Trophoblast cell (in vitro differentiated cells and primary cell): Measurements from ENCODE around the gene TP53BP1.

Source experiments
- DNase-seq, 2 donors: peaks; one replicate each; pipeline ENCODE4 v3.0.0-alpha.2; 2016
- H2AFZ ChIP-seq: 2 replicates; pipeline ENCODE4 v1.6.1; 2013; ENCODE audit warnings: low read length, moderate library complexity, mild to moderate bottlenecking; ENCODE audit not compliant: insufficient read depth, poor library complexity
- H2AK5ac ChIP-seq: 2 replicates; pipeline ENCODE4 v1.6.1; 2013; ENCODE audit warnings: mild to moderate bottlenecking, low read length
- H2BK120ac ChIP-seq: 2 replicates; pipeline ENCODE4 v1.6.1; 2013; ENCODE audit warnings: low read length, mild to moderate bottlenecking, moderate library complexity; ENCODE audit not compliant: insufficient read depth, poor library complexity
- H2BK12ac ChIP-seq: 2 replicates; pipeline ENCODE4 v1.6.1; 2013; ENCODE audit warnings: mild to moderate bottlenecking, low read length, moderate library complexity
- H2BK5ac ChIP-seq: 2 replicates; pipeline ENCODE4 v1.6.1; 2013; ENCODE audit warnings: low read length, low read depth, moderate library complexity, mild to moderate bottlenecking; ENCODE audit not compliant: poor library complexity
- H3K14ac ChIP-seq: 2 replicates; pipeline ENCODE4 v1.6.1; 2013; ENCODE audit warnings: mild to moderate bottlenecking, low read length
- H3K18ac ChIP-seq: 2 replicates; pipeline ENCODE4 v1.6.1; 2013; ENCODE audit warnings: mild to moderate bottlenecking, low read length
- H3K23ac ChIP-seq: 2 replicates; pipeline ENCODE4 v1.6.1; 2013; ENCODE audit warnings: low read length
- H3K27ac ChIP-seq: 2 replicates; pipeline ENCODE4 v1.5.1; 2013; ENCODE audit warnings: low read depth, mild to moderate bottlenecking, inconsistent platforms, low read length, moderate library complexity
- H3K27me3 ChIP-seq: 2 replicates; pipeline ENCODE4 v1.6.1; 2013; ENCODE audit warnings: inconsistent platforms, mild to moderate bottlenecking, low read length, moderate library complexity; ENCODE audit not compliant: insufficient read depth
- H3K36me3 ChIP-seq, 2 experiments: 1 replicate in 1 of 2; 2 replicates in 1 of 2; pipeline ENCODE4 v1.6.1; 2013; ENCODE audit warnings: low read length in 2 of 2, mild to moderate bottlenecking in 2 of 2, moderate library complexity in 1 of 2; ENCODE audit not compliant: insufficient read depth in 2 of 2, control insufficient read depth in 1 of 2
- H3K4ac ChIP-seq: 2 replicates; pipeline ENCODE4 v1.6.1; 2013; ENCODE audit warnings: low read depth, mild to moderate bottlenecking, low read length, moderate library complexity
- H3K4me1 ChIP-seq, 2 experiments: 1 replicate in 1 of 2; 2 replicates in 1 of 2; pipeline ENCODE4 v1.6.1; 2013; ENCODE audit warnings: low read length in 2 of 2, mild to moderate bottlenecking in 2 of 2, moderate library complexity in 1 of 2; ENCODE audit not compliant: insufficient read depth in 2 of 2, control insufficient read depth in 1 of 2
- H3K4me2 ChIP-seq: 2 replicates; pipeline ENCODE4 v1.6.1; 2013; ENCODE audit warnings: inconsistent platforms, mild to moderate bottlenecking, low read length, moderate library complexity
- H3K4me3 ChIP-seq: 2 replicates; pipeline ENCODE4 v1.5.1; 2013; ENCODE audit warnings: mild to moderate bottlenecking, low read depth, low read length, inconsistent platforms
- H3K79me1 ChIP-seq: one replicate; pipeline ENCODE4 v1.6.1; 2013; ENCODE audit warnings: low read length
- H3K79me2 ChIP-seq: 2 replicates; pipeline ENCODE4 v1.6.1; 2013; ENCODE audit warnings: low read length, mild to moderate bottlenecking; ENCODE audit not compliant: control insufficient read depth, insufficient read depth, poor library complexity
- H3K9ac ChIP-seq: 2 replicates; pipeline ENCODE4 v1.6.1; 2013; ENCODE audit warnings: mild to moderate bottlenecking, low read length
- H3K9me3 ChIP-seq: 2 replicates; pipeline ENCODE4 v1.6.1; 2013; ENCODE audit warnings: low read depth, mild to moderate bottlenecking, control low read depth, inconsistent platforms, low read length; ENCODE audit not compliant: insufficient read depth
- H4K12ac ChIP-seq: 2 replicates; pipeline ENCODE4 v1.6.1; 2013; ENCODE audit warnings: low read depth, mild to moderate bottlenecking, low read length, moderate library complexity
- H4K8ac ChIP-seq: 2 replicates; pipeline ENCODE4 v1.6.1; 2013; ENCODE audit warnings: low read depth, mild to moderate bottlenecking, low read length, moderate library complexity
- H4K91ac ChIP-seq: one replicate; pipeline ENCODE4 v1.6.1; 2013; ENCODE audit warnings: low read depth, mild to moderate bottlenecking, low read length, moderate library complexity
- WGBS: extraction: QIAGEN DNeasy Blood & Tissue Kit; methylation state at CpG from one replicate; pipeline ENCODE4 v1.1.7; 2013; ENCODE audit warnings: missing lambda C conversion rate; ENCODE audit not compliant: insufficient read length, insufficient coverage; ENCODE audit errors: extremely low coverage; 5-methylcytosine and 5-hydroxymethylcytosine counted together

Gene TP53BP1

DNA sequence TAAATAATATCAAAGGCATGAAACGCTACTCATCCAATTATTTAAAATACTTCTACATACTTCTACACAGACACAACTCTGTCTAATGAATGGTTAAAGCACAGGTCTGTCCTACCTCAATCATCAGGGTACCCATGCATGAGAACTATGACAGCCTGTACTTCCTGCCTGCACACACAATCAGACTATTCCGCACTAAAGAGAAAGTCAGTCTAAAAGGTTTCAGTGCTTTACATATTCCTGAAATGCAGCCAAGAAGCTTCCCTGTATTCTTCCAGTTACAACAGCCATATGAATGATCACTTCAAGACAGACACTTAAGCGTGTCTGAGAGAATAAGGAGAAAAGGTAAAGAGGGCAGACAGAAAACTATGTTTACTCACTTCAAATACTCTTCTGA, 63.3 kb downstream of the TP53BP1 start:
- no peak for DNase-seq
- H3K9ac ChIP-seq = no peak overlapping the region
- H3K4me3 ChIP-seq = no peak overlapping the region
- H2BK5ac ChIP-seq = no peak overlapping the region
- H3K79me1 ChIP-seq = no peaks in the 10 kb centered on the region
- H3K9me3 ChIP-seq = no peaks in the 10 kb centered on the region
- no peak overlapping the region for H4K12ac ChIP-seq
- H3K79me2 ChIP-seq = no peaks in the 10 kb centered on the region
- no peak overlapping the region for H3K4me2 ChIP-seq
- no peak overlapping the region for H2AFZ ChIP-seq
- peaks cover 9 to 18% of the 10 kb centered on the region in 2 experiments for H3K36me3 ChIP-seq
- H3K23ac ChIP-seq = no peak overlapping the region
- H3K27me3 ChIP-seq = no peaks in the 10 kb centered on the region
- H4K91ac ChIP-seq = no peak overlapping the region
- no peak overlapping the region for H4K8ac ChIP-seq
- no peak overlapping the region for H3K18ac ChIP-seq
- no peak overlapping the region for H2AK5ac ChIP-seq
- H2BK12ac ChIP-seq = no peak overlapping the region
- no peak overlapping the region for H3K4ac ChIP-seq
- no CpG with 5 or more reads among the region's 3 CpGs for WGBS
- no peaks in the 10 kb centered on the region for H3K4me1 ChIP-seq
- H3K27ac ChIP-seq = no peak overlapping the region
- no peak overlapping the region for H2BK120ac ChIP-seq
- no peak overlapping the region for H3K14ac ChIP-seq

DNA sequence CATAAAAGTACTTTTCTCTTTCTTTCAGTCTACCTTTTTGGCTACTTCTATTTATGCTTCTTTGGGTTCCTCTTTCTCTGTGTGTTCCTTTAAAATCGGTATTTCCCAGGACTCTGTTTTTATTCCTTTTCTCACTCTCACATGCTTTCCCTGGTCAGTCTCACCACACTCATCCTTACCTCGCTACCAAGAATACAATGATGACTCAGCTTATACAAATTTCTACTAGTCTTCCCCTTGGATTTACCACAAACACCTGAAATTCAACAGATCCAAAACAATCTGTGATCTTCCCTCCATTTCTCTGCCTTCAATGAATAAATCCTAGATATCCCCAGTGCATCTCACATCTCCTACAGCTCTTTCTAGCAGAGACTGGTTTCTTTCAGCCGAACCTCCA, 69.2 kb downstream of the TP53BP1 start:
- Histone ChIP-seq H2BK5ac (no peak overlapping the region), H3K36me3 (peaks cover 25 to 39% of the 10 kb centered on the region in 2 experiments), H3K4ac (no peak overlapping the region), H2BK120ac (no peak overlapping the region), H3K79me1 (no peaks in the 10 kb centered on the region), H2AFZ (no peak overlapping the region), H4K8ac (no peak overlapping the region), H3K4me1 (no peaks in the 10 kb centered on the region), H4K91ac (no peak overlapping the region), H3K79me2 (no peaks in the 10 kb centered on the region), H3K18ac (no peak overlapping the region), H3K9ac (no peak overlapping the region), H4K12ac (no peak overlapping the region), H3K23ac (no peak overlapping the region), H3K27me3 (no peaks in the 10 kb centered on the region), H2BK12ac (no peak overlapping the region), H3K4me2 (no peak overlapping the region), H2AK5ac (no peak overlapping the region), H3K9me3 (no peaks in the 10 kb centered on the region), H3K4me3 (no peak overlapping the region), H3K27ac (no peak overlapping the region), H3K14ac (no peak overlapping the region)
- no CpG with 5 or more reads among the region's 3 CpGs for WGBS
- no peak for DNase-seq

DNA sequence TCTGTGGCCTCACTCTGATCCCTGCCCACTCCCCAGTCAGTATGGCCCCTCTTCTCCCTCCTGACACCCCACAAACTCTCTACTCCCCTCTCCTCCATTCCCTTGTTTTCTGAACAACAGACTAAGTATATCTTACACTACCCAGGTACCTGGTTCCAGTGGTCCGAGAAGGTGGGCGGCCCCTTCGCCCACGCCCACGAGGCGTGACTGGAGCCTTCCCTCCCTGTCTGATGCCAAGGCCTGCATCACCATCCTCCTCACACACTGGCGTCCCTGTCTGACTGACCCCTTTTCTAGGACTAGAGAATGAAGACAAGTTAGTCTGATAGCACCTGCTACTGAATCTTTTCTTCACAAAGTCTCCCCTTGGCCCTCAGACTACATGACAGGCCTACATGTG, 72.1 kb downstream of the TP53BP1 start:
- Histone ChIP-seq H2AK5ac (no peak overlapping the region), H4K91ac (no peak overlapping the region), H3K4me1 (no peaks in the 10 kb centered on the region), H3K4me3 (no peak overlapping the region), H4K8ac (no peak overlapping the region), H2BK120ac (no peak overlapping the region), H3K79me2 (no peaks in the 10 kb centered on the region), H3K14ac (no peak overlapping the region), H3K27me3 (no peaks in the 10 kb centered on the region), H3K23ac (no peak overlapping the region), H2BK12ac (no peak overlapping the region), H4K12ac (no peak overlapping the region), H3K27ac (no peak overlapping the region), H3K9me3 (no peaks in the 10 kb centered on the region), H2AFZ (no peak overlapping the region), H3K4ac (no peak overlapping the region), H3K9ac (no peak overlapping the region), H3K18ac (no peak overlapping the region), H3K4me2 (no peak overlapping the region), H3K79me1 (no peaks in the 10 kb centered on the region), H2BK5ac (no peak overlapping the region), H3K36me3 (peaks cover 20 to 37% of the 10 kb centered on the region in 2 experiments)
- no CpG with 5 or more reads among the region's 7 CpGs for WGBS
- DNase-seq = no peak

DNA sequence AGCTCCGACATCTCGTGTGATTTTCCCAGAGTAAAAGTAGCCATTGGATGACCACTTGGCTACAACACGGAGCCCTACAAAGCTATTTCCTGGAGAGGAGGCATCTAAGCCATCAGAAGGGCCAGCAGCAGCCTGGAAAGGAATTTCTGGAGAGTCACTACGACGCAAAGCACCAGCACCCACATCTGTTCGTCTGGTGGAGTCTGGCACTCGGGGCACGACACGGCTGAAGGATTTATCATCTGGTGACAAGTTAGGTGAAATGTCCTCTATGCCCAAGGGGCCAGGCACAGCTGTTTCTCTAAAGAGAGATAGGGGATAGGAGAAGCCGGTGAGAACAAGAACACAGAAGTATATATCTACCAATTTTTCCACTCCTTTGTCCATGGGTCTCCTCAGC, 72.5 kb downstream of the TP53BP1 start:
- Histone ChIP-seq H3K9me3 (no peaks in the 10 kb centered on the region), H3K36me3 (peaks cover 22 to 41% of the 10 kb centered on the region in 2 experiments), H3K18ac (no peak overlapping the region), H4K91ac (no peak overlapping the region), H3K27me3 (no peaks in the 10 kb centered on the region), H2AFZ (no peak overlapping the region), H3K4ac (no peak overlapping the region), H2BK12ac (no peak overlapping the region), H3K4me2 (no peak overlapping the region), H4K12ac (no peak overlapping the region), H3K9ac (no peak overlapping the region), H3K4me3 (no peak overlapping the region), H2AK5ac (no peak overlapping the region), H3K27ac (no peak overlapping the region), H3K23ac (no peak overlapping the region), H4K8ac (no peak overlapping the region), H2BK5ac (no peak overlapping the region), H3K4me1 (no peaks in the 10 kb centered on the region), H3K14ac (no peak overlapping the region), H3K79me2 (no peaks in the 10 kb centered on the region), H3K79me1 (no peaks in the 10 kb centered on the region), H2BK120ac (no peak overlapping the region)
- DNase-seq = peak; percentile 16 to 30
- no CpG with 5 or more reads among the region's 10 CpGs for whole genome bisulfite sequencing
